ENCODE measurements around the gene GP5.

The GP5 gene

DNA sequence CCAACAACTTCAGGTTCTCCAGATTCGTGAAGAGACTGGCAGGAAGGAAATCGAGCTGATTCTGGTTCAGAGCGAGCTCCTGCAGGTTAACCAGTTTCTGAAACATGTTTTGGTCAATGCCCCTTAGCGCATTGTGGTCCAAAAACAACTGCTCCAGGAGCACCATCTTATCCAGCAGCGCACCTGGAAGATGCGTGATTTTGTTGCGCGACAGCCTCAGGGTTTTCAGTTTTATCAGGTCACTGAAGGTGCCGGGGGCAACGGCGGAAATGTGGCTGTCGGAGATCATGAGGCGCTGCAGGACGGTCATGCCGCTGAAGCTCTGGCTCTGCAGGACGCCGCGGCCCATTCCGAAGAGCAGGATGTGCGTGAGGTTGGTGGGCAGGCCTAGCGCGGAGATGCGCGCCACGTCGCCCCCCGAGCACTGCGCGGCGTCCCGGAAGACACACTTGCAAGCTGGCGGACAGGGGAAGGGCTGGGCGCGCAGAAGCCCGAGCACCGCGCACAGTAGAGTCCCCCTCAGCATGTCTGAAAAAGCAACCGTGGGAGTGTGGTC lies 1.2 kb downstream of the GP5 start:
- no peak for TF ChIP-seq CTCF (IDR thresholded peaks at IDR 0.05)

DNA sequence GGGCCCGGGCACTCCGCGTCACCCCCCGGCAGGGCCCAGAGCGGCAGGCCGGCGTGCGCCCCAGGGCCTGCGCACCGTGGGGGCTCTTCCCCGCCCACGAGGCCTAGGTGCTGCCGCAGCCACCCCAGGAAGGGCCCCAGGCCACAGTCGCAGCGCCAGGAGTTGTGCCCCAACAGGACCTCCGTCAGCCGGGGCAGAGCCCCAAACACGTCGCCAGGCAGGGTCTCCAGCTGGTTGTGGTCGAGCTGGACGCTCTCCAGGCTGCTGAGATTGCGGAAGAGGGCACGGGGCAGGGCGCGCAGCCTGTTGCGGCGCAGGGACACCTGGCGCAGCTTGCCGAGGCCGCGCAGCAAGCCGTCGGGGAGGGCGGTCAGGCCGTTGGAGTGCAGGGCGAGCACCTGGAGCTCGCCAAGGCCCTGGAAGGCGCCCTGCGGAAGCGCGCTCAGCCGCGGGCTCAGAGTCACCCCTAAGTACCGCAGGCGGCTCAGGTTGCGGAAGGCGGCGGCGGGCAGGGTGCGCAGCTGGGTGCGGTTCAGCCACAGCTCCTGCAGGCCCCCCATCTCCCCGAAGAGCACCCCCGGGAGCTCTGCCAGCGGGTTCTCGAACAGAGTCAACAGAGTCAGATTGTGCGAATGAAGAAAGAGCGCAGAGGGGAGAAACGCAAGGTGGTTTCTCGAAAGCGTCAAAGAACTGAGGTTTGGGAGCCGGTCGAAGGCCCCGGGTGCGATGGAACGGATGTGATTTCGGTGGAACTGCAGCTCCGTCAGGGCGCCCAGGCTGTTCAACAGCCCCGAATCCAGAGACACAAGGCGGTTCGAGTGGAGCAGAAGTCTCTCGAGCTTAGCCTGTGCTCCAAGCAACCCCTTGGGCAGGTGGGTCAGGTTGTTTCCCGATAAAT lies 2.0 kb downstream of the GP5 start:
- TF ChIP-seq CTCF (IDR thresholded peaks at IDR 0.05) = no peak

DNA sequence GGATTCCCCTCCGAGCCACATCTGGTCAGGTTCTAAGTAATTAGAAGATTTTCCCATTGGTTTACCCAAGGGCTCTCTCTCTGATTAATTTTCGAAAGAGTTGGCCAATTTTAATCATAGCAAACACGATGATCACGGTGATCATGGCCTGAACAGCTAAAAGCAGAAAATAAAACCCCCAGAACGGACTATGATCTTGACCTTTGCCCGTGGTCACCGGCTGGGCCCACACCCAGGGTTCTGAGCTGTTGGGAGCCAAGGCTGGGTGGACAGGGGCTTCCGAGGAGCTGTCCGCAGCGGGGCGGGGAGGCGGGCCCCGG lies 2.6 kb downstream of the GP5 start:
- no peak for TF ChIP-seq CTCF (IDR thresholded peaks at IDR 0.05)

DNA sequence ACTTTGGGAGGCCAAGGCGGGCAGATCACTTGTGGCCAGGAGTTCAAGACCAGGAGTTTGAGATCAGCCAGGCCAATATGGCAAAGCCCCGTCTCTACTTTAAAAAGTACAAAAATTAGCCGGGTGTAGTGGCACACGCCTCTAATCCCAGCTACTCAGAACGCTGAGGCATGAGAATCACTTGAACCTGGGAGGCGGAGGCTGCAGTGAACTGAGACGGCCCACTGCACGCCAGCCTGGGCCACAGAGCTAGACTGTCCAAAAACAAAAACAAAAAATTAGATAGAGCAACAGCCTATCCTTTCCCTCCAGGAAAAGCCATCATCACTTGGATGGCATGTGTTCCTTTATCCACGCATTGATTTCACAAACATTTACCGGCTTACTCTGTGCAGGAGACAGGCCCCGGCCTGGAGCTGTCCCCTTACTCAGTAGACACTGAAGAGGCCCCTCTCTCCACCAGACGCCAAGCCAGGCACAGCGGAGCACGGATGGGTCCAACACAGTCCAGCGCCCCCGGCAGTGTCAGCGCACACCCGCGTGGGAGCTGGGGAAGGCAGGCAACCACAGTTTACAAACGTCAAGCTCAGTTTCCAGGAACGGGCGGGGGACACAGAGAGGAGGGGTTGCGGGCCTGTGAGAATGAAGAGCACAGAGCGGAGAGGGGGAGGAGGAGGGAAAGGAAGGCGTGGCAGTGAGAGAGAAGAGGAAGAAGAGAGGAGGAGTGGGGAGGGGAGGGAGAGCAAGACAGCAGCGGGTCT lies 3.1 kb downstream of the GP5 start:
- no peak for TF ChIP-seq CTCF (IDR thresholded peaks at IDR 0.05)

GRCh38 chr3:194395212-194395611 lies 3.9 kb downstream of the GP5 start:
- TF ChIP-seq CTCF (IDR thresholded peaks at IDR 0.05) = no peak

DNA sequence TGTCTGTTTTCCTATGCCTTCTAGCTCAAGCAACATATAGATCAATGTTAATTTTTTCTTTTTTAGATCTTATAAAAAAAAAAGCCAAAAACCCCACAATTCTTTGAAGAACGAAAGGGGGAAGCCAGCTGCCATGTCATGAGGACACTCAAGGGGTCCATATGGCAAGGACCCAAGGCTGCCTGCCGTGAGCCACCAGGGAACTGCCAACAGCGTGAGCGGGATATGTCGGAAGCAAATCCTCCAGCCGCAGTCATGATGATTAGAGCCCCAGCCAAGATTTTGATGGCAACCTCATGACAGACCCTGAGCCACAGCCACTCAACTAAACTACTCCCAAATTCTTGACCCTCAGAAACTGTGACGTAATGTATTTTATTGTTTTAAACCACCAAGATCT lies 6.5 kb downstream of the GP5 start:
- TF ChIP-seq CTCF (IDR thresholded peaks at IDR 0.05) = no peak

DNA sequence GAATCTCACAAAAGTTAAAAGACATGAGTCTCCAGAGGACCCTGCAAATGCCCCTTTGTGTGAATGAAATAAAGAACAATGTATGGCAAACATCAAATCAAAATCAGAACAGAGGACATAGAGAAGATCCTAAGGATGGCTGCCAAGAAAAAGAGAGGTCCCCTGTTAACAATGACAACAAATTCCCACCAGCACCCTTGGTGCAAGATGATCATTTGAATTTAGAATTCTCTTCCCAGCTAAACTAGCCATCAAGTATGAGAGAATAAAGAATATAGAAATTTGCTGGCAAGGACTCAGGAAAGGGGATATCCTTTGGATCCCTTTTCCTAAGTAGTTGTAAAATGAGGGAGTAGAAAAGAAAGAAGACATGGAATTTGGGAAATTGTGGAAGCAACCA lies 8.2 kb downstream of the GP5 start:
- no peak for TF ChIP-seq CTCF (IDR thresholded peaks at IDR 0.05)
